ENCODE results near the gene TLR10. TPM values are rescaled to one million over a fixed set of nuclear protein-coding genes. Genes with fewer than 3 reads are reported as not detected.
A peak's percentile ranks its signal among the peaks of the same experiment; 100 is the strongest.
"Not testable (repeated sequence)": the region's sequence is repeated elsewhere in the genome, so short reads cannot be mapped to it uniquely, and the experiment has no call there.

The TLR10 gene
- total RNA-seq, 1 donor, result not detected

GRCh38 chr4:38811297-38811696, 28.5 kb upstream of the TLR10 start:
- DNase-seq (ENCODE audit: low read depth), result no peak
- TF ChIP-seq CTCF (IDR thresholded peaks at IDR 0.05; ENCODE audit: insufficient read depth, low read length), result no peak
- H3K4me3 ChIP-seq (ENCODE audit: low read depth, low read length), result no peak overlapping the region

GRCh38 chr4:38807462-38807861, 24.7 kb upstream of the TLR10 start:
- not testable (repeated sequence) for DNase-seq (ENCODE audit: low read depth); H3K4me3 ChIP-seq (ENCODE audit: low read depth, low read length)

GRCh38 chr4:38806251-38806650, 23.5 kb upstream of the TLR10 start:
- not testable (repeated sequence) for DNase-seq (ENCODE audit: low read depth); H3K4me3 ChIP-seq (ENCODE audit: low read depth, low read length)

- peak; percentile 29 for DNase-seq (ENCODE audit: low read depth)
- no peak for TF ChIP-seq CTCF (IDR thresholded peaks at IDR 0.05; ENCODE audit: insufficient read depth, low read length)
- H3K4me3 ChIP-seq (ENCODE audit: low read depth, low read length), result no peak overlapping the region
Observed at GRCh38 chr4:38805530-38806145, 22.8 kb upstream of the TLR10 start.

GRCh38 chr4:38804654-38805295, 22.0 kb upstream of the TLR10 start, which contains the start of gene TLR1:
TSS of gene TLR1 (minus strand) at chr4:38804791. CDS start at chr4:38798831, 5,960 bp downstream.
- peak; percentile 62 for TF ChIP-seq CTCF (IDR thresholded peaks at IDR 0.05; ENCODE audit: insufficient read depth, low read length)
- H3K4me3 ChIP-seq (ENCODE audit: low read depth, low read length), result peak within 1 kb of the TSS; percentile 2
- peak; percentile 84 for DNase-seq (ENCODE audit: low read depth)

GRCh38 chr4:38803833-38804653, 21.3 kb upstream of the TLR10 start:
- TF ChIP-seq CTCF (IDR thresholded peaks at IDR 0.05; ENCODE audit: insufficient read depth, low read length), result no peak
- H3K4me3 ChIP-seq (ENCODE audit: low read depth, low read length), result peak overlapping the region; percentile 2
- no peak for DNase-seq (ENCODE audit: low read depth)

- no peak for TF ChIP-seq CTCF (IDR thresholded peaks at IDR 0.05; ENCODE audit: insufficient read depth, low read length)
- DNase-seq (ENCODE audit: low read depth), result no peak
- no peak overlapping the region for H3K4me3 ChIP-seq (ENCODE audit: low read depth, low read length)
Observed at GRCh38 chr4:38802561-38803355, 20.0 kb upstream of the TLR10 start.

Data from fibroblast of the aortic adventitia (primary cell).